D721Med (cell line): ENCODE results near the gene CRYGC.

Experiments
- DNase-seq: peaks from one replicate; pipeline ENCODE4 v3.0.0; 2011; ENCODE audit warnings: low spot score; ENCODE audit not compliant: insufficient read length
- FAIRE-seq: peaks from 2 replicates; lab custom pipeline; 2011; peaks lifted over from hg19 to GRCh38; lab: Jason Lieb, UNC
- TF ChIP-seq, protein P1 (sequence below): IDR thresholded peaks from 2 replicates; pipeline ENCODE4 v1.5.1; 2012; ENCODE audit warnings: mild to moderate bottlenecking, control low read depth; ENCODE audit not compliant: insufficient read depth; ENCODE audit errors: missing control alignments

CRYGC gene

DNA sequence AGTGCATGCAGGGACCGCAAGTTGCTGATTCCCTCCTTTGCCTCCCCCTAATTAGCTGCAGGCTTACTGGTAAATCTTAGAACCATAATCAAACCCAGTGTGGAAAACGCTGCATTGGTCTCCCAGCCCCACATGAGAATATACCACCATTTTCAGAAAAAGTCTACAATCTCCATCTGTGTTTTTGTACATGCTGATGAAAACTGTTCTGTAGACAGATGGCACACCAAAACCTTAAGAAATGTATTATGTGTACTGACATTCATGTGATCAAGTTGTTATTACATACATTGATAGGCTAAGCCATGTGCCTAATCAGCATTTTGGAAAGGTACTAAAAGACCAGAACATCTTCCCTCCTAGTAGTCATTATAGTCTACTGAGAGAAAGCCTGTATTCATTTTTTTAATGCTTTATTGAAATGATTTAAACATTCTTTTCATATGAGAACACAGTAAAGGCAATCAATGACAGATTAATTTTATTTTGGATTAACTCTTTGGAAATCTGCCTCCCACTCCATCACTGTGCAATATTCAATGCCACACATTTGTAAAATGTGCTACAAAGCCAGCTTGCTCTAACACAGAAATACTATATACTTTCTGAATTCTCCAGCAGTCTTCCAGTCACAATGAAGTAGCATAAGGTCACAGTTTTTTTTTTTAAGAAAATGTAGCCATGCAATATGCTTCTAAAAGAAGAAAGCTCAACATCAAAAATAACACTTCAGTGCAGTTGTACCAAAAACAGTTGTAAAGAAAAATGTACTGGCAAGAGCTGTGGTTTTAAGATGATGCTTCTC, 35.5 kb upstream of the CRYGC start:
- DNase-seq (no peak), FAIRE-seq (no peak)
- TF ChIP-seq, protein P1, sequence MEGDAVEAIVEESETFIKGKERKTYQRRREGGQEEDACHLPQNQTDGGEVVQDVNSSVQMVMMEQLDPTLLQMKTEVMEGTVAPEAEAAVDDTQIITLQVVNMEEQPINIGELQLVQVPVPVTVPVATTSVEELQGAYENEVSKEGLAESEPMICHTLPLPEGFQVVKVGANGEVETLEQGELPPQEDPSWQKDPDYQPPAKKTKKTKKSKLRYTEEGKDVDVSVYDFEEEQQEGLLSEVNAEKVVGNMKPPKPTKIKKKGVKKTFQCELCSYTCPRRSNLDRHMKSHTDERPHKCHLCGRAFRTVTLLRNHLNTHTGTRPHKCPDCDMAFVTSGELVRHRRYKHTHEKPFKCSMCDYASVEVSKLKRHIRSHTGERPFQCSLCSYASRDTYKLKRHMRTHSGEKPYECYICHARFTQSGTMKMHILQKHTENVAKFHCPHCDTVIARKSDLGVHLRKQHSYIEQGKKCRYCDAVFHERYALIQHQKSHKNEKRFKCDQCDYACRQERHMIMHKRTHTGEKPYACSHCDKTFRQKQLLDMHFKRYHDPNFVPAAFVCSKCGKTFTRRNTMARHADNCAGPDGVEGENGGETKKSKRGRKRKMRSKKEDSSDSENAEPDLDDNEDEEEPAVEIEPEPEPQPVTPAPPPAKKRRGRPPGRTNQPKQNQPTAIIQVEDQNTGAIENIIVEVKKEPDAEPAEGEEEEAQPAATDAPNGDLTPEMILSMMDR: no peak

DNA sequence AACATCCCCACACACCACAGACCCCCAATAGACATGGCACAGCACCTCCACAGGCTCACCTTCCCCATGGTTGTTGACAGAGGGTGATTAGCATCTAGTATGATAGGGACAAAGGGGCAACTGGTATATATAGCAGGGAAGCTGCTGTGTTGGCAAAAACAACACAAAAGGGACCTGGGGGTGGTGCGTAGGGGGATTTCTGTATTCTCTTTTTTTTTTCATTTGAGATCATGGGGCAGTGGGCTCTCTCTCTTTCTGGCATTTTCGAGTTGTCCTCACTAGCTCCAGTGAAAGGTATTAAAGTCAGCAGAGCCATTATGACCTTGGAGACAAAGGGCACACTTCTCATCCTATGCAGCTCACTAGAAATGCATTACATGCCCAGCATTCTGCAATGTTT, 33.9 kb upstream of the CRYGC start, which contains the start of gene CRYGA:
Gene CRYGA (minus strand): TSS at position 101 of the 400 bp plus-strand sequence. CDS start 33 bp downstream, at position 68.
- DNase-seq (no peak), FAIRE-seq (no peak)
- TF ChIP-seq, protein P1: no peak

DNA sequence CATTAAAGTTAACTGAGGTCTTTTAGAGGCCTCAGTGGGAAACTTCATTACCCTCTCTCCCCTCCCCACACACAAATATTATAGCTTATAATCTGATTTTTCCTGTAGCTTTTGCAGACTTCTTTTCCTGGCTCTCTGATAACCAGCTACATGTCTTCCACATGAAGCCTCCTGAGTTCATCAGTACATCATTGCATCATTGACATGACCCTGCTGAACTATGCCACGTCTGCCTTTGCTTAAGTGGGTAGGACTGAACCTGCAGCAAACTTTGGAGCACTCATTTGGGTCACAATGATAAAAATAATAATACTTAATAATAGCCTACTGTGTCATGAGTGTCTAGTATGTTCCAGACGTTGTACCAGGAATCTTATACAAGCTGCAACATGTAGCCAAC, 26.8 kb upstream of the CRYGC start:
- FAIRE-seq: no peak
- TF ChIP-seq, protein P1: no peak

DNA sequence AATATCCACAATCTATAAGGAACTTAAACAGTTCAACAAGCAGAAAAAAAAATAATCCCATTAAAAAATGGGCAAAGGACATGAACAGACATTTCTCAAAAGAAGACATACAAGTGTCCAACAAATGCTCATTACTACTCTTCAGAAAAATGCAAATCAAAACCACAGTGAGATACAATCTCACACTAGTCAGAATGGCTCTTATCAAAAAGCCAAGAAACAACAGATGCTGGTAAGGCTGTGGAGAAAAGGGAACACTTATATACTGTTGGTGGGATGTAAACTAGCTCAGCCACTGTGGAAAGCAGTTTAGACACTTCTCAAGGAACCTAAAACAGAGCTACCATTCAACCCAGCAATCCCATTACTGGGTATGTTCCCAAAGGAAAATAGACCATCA, 23.5 kb upstream of the CRYGC start:
- DNase-seq: no peak
- TF ChIP-seq, protein P1: no peak
- no peak for FAIRE-seq

More for the DNA sequence above, 26.8 kb upstream of the CRYGC start:
- no peak for DNase-seq

DNA sequence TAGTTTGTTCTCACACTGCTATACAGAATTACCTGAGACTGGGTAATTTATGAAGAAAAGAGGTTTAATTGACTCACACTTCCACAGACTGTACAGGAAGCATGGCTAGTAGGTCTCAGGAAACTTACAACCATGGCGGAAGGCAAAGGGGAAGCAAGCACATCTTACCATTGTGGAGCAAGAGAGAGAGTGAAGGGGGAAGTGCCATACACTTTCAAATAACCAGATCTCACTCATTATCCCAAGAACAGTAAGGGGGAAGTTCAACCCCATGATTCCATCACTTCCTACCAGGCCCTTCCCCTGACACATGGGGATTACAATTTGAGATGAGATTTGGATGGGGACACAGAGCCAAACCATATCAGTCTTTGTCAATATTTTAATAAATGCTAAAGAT, 21.3 kb upstream of the CRYGC start:
- DNase-seq (no peak), FAIRE-seq (no peak)
- TF ChIP-seq, protein P1: no peak

DNA sequence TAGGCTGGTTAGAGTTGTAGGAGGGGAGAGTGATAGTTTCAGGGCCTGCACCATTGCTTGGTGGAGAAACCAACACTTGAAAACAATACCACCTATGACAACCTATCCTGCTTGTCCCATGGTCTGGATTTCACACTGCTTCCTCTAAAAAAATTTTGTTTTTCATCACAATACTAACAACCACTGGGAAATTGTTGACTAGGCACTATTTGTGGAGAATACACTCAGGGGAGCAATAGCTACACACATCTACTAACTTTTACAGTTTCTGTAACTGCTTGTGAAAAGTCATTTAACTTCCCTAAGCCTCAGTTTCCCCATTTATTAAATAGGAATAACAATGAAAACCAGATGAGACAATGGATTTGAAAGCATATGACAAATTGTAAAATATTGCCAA, 20.5 kb upstream of the CRYGC start:
- no peak for FAIRE-seq
- TF ChIP-seq, protein P1: no peak
- DNase-seq: no peak

DNA sequence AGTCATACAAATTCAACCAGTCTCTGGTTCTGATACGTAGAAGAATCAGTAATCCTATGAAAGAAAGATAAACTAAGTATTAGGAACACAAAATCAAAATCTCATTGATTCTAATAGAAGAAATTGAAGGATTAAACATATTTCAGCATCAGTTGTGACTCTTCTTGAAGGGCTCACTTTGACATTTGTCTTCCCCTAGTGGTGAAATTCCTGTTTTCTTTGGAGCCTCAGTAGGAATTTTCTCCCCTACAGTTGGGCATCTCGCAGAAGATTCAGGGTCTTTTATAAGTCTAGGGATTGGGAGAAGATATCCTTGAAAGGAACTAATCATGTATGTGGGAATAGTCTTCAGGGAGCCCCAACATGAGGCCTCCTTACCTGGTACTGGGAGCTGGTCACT, 19.2 kb upstream of the CRYGC start:
- TF ChIP-seq, protein P1: no peak
- DNase-seq (no peak), FAIRE-seq (no peak)
